ENCODE results near the gene JTB. TPM values are rescaled to one million over a fixed set of nuclear protein-coding genes. Genes with fewer than 3 reads are reported as not detected.
A peak's percentile ranks its signal among the peaks of the same experiment; 100 is the strongest.

JTB gene
- 99.1 and 106 TPM in 2 replicates for total RNA-seq
- total RNA-seq (2013) = 161 TPM
- 144 and 159 TPM in 2 replicates for polyA plus RNA-seq
- 99.5 and 104 TPM in 2 replicates for polyA minus RNA-seq

- H3K9me3 Mint-ChIP-seq (ENCODE audit: insufficient read depth) = no peaks in the 10 kb centered on the region
- Histone ChIP-seq H4K20me1 (ENCODE audit: control insufficient read depth, insufficient read depth, low read length, poor library complexity, severe bottlenecking) (peaks cover 7% of the 10 kb centered on the region), H3K9ac (ENCODE audit: low read length) (peak within 1 kb of the TSS; percentile 92), H3K4me2 (replicated peaks; ENCODE audit: low read depth, low read length, poor library complexity, severe bottlenecking) (peak within 1 kb of the TSS; percentile 88), H3K4me1 (ENCODE audit: control insufficient read depth in 2 of 2, insufficient read depth in 2 of 2, low read length in 2 of 2) (peaks cover 16 to 22% of the 10 kb centered on the region in 2 donors), H3K27me3 (replicated peaks in 1 of 4; ENCODE audit: control extremely low read depth in 1 of 4, control insufficient read depth in 3 of 4, insufficient read depth in 4 of 4, low read length in 3 of 4) (no peaks in the 10 kb centered on the region), H3K4me3 (ENCODE audit: control extremely low read depth in 1 of 5, extremely low read depth in 1 of 5, insufficient read depth in 1 of 5, low read depth in 2 of 5, low read length in 4 of 5) (peak within 1 kb of the TSS; percentile 59 to 96 (median 90)), H3K36me3 (replicated peaks in 1 of 2; ENCODE audit: control extremely low read depth in 1 of 2, control insufficient read depth in 1 of 2, extremely low read depth in 1 of 2, insufficient read depth in 2 of 2, low read length in 1 of 2) (peaks cover 0 to 28% of the 10 kb centered on the region in 2 experiments), H3K79me2 (ENCODE audit: control insufficient read depth, insufficient read depth, low read length) (peaks cover 29% of the 10 kb centered on the region), H2AFZ (ENCODE audit: insufficient read depth, low read depth, low read length, poor library complexity, severe bottlenecking) (peak within 1 kb of the TSS; percentile 87), H3K9me3 (ENCODE audit: control extremely low read depth in 1 of 3, control insufficient read depth in 2 of 3, insufficient read depth in 1 of 3, low read length in 2 of 3) (no peaks in the 10 kb centered on the region), H3K27ac (ENCODE audit: low read length in 2 of 2) (peak within 1 kb of the TSS; percentile 55 to 87)
- intact Hi-C loops (cut with micrococcal nuclease) = loop anchor here (1.0 to 5.0 kb wide), 7 partner anchors 9 to 580 kb away; partner anchors contain the start of genes CREB3L4, CRTC2, GATAD2B and RAB13
- H3K4me1 Mint-ChIP-seq = peaks cover 34% of the 10 kb centered on the region
- no peaks in the 10 kb centered on the region for H3K27me3 Mint-ChIP-seq
- peak within 1 kb of the TSS; percentile 96 for H3K27ac Mint-ChIP-seq
- DNase-seq (peak; percentile 87), ATAC-seq (ENCODE audit: low read depth) (peak; percentile 96)
- peak within 1 kb of the TSS; percentile 98 for H3K4me3 Mint-ChIP-seq
- CTCF ChIA-PET = interaction anchor here (0.9 to 5.2 kb wide), 11 partner anchors 9 to 300 kb away, joined by 3 to 46 read pairs (median 5); partner anchors contain the start of genes CREB3L4, CRTC2, DENND4B and RAB13
- TF ChIP-seq CTCF (IDR thresholded peaks at IDR 0.05) = no peak
- no peak for TF ChIP-seq EZH2 (IDR thresholded peaks at IDR 0.05; ENCODE audit: borderline replicate concordance, insufficient read depth, low read depth, low read length, poor library complexity, severe bottlenecking)
- POLR2A ChIA-PET = interaction anchor here (0.6 to 4.7 kb wide), 17 partner anchors 9 to 344 kb away, joined by 3 to 40 read pairs (median 4); partner anchors contain the start of genes CHTOP, CREB3L4, DENND4B and GATAD2B
- under 1% methylated on average over 70 of the region's 75 CpGs for WGBS (ENCODE audit: insufficient coverage)
Measured at GRCh38 chr1:153977250-153978240, at the start of gene JTB. TSS of gene JTB (minus strand) at chr1:153977674. CDS start at chr1:153977252, 422 bp downstream.
